ENCODE results near the gene ENC1.

- TF ChIP-seq POLR2A (IDR thresholded peaks at IDR 0.05) = no peak
- TF ChIP-seq CTCF (IDR thresholded peaks at IDR 0.05) = no peak
Observed at GRCh38 chr5:74627646-74628279, 12.8 kb downstream of the ENC1 start.

Measured in thyroid gland (tissue), 4 donors.